Lower leg skin (tissue), 3 donors: ENCODE measurements around the gene GPT2.

ENCODE experiments used
- CTCF ChIP-seq, 3 donors: fragments of 450-650 bp; IDR thresholded peaks; one replicate each; pipeline ENCODE4 v1.5.1; 2016; ENCODE audit warnings: antibody characterized with exemption in 3 of 3, mild to moderate bottlenecking in 3 of 3, moderate library complexity in 2 of 3
- POLR2A ChIP-seq, 2 donors: fragments of 450-650 bp; IDR thresholded peaks; one replicate each; pipeline ENCODE4 v1.6.1; 2016 to 2017; ENCODE audit warnings: antibody characterized with exemption in 2 of 2, mild to moderate bottlenecking in 1 of 2, moderate library complexity in 1 of 2

GRCh38 chr16:46954562-46954961 is 70.4 kb downstream of the GPT2 start:
- TF ChIP-seq CTCF (IDR thresholded peaks at IDR 0.05) (no peak), POLR2A (IDR thresholded peaks at IDR 0.05) (no peak)
